ENCODE data around the gene FAF2.
"Not testable (repeated sequence)": the region's sequence is repeated elsewhere in the genome, so short reads cannot be mapped to it uniquely, and the experiment has no call there.

The FAF2 gene

GRCh38 chr5:176447978-176448608, at the start of gene FAF2:
TSS of gene FAF2 (plus strand) at chr5:176448385. CDS start at chr5:176448408, 23 bp downstream.
- Mint-ChIP-seq H3K36me3 (peaks cover 33% of the 10 kb centered on the region), H3K9me3 (no peaks in the 10 kb centered on the region), H3K4me3 (peak within 1 kb of the TSS; percentile 88), H3K4me1 (peaks cover 23% of the 10 kb centered on the region), H3K27ac (peak within 1 kb of the TSS; percentile 97)
- peak; percentile 95 for ATAC-seq
- peak; percentile 100 for DNase-seq (ENCODE audit: low spot score in 2 of 2)

GRCh38 chr5:176400382-176401156, 47.6 kb upstream of the FAF2 start:
- no peaks in the 10 kb centered on the region for H3K9me3 Mint-ChIP-seq
- H3K4me1 Mint-ChIP-seq, result peaks cover 6% of the 10 kb centered on the region
- no peak for ATAC-seq
- no peak for DNase-seq (ENCODE audit: low spot score in 2 of 2)
- peaks cover 10% of the 10 kb centered on the region for H3K36me3 Mint-ChIP-seq
- no peak overlapping the region for H3K27ac Mint-ChIP-seq
- no peak overlapping the region for H3K4me3 Mint-ChIP-seq

- ATAC-seq (no peak), DNase-seq (ENCODE audit: low spot score in 2 of 2) (no peak)
- Mint-ChIP-seq H3K9me3 (no peaks in the 10 kb centered on the region), H3K27ac (no peak overlapping the region), H3K4me1 (peaks cover 10% of the 10 kb centered on the region), H3K4me3 (no peak overlapping the region), H3K36me3 (peaks cover 18% of the 10 kb centered on the region)
Observed at GRCh38 chr5:176401281-176402205, 46.6 kb upstream of the FAF2 start.

DNA sequence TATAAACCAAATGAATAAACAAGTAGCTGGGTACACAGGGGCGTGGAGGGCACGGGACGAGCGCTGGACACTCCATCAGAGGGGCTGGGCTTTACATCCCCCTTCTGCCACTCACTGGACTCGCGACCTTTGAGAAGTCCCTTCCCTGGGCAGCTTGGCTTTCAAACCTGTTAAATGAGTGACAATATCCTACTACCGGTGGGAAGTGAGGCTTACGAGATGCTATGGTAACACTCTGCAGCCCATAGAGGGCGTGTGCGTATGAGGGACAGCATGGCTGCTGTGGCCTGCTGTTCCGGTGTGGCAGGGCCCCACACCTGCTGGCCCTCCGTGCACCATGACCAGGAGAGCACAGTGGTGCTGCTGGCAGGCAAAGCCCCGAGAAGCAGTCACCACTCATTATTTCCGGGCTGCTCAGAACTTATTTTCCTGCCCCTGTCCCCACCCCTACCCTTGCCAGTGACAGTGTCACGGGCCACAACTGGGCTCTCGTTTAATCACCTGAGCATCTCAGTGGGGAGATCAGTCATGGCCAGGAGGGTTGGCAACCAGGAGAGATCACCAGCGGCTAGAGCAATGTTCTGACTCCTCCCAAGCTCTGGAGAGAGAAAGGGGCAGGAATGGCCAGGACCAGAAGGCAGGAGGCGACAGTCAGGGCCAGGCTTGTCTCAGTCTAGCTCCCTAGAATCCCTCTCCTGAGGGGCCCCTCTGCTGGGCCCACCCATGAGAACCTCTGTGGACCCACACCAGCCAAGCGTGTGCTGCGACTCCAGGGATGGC, 42.3 kb upstream of the FAF2 start:
- DNase-seq (ENCODE audit: low spot score in 2 of 2), result no peak
- peaks cover 42% of the 10 kb centered on the region for H3K36me3 Mint-ChIP-seq
- peaks cover 14% of the 10 kb centered on the region for H3K4me1 Mint-ChIP-seq
- no peaks in the 10 kb centered on the region for H3K9me3 Mint-ChIP-seq
- no peak overlapping the region for H3K27ac Mint-ChIP-seq
- H3K4me3 Mint-ChIP-seq, result no peak overlapping the region
- no peak for ATAC-seq

DNA sequence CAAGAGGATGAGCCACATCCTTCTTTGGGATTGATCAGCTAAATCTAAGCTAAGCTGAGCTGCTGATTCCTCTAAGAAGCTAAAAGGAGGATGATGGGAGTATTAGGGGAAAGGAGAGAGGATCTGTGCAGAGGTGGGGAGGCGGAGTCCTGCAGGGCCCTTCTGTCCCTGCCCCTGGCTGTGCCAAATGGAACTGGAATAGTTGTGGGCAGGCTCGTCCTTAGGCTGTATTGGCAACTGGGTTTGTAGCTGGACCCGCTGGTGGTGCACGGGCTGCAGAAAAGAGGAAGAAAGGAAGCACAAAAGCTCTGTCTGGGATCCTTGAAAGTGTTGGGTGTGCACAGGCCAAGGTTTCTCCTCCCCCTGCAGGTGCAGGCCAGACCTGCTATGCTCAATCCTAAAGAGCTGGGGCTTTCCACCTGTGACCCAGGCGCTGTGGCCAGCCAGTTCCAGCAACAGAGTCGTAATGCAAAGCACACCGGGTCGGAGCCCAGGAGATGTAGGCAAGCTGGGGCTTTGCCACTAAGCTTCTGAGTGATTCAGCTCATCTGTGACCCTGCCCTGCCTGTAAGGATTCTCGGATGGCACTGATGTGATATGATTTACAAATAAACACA, 41.6 kb upstream of the FAF2 start:
- ATAC-seq (no peak), DNase-seq (ENCODE audit: low spot score in 2 of 2) (no peak)
- peaks cover 21% of the 10 kb centered on the region for H3K4me1 Mint-ChIP-seq
- H3K36me3 Mint-ChIP-seq, result peaks cover 48% of the 10 kb centered on the region
- no peaks in the 10 kb centered on the region for H3K9me3 Mint-ChIP-seq
- no peak overlapping the region for H3K27ac Mint-ChIP-seq
- H3K4me3 Mint-ChIP-seq, result no peak overlapping the region

GRCh38 chr5:176407456-176408251, 40.5 kb upstream of the FAF2 start:
- Mint-ChIP-seq H3K4me3 (no peak overlapping the region), H3K36me3 (peaks cover 54% of the 10 kb centered on the region), H3K27ac (no peak overlapping the region), H3K4me1 (peaks cover 26% of the 10 kb centered on the region), H3K9me3 (no peaks in the 10 kb centered on the region)
- ATAC-seq (no peak), DNase-seq (ENCODE audit: low spot score in 2 of 2) (no peak)

DNA sequence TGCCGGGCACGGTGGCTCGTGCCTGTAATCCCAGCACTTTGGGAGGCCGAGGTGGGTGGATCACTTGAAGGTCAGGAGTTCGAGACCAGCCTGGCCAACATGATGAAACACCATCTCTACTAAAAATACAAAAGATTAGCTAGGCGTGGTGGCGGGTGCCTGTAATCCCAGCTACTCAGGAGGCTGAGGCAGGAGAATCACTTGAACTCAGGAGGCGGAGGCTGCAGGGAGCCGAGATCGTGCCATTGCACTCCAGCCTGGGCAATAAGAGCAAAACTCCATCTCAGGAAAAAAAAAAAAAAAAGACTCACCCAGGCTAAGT, 40.0 kb upstream of the FAF2 start:
- not testable (repeated sequence) for ATAC-seq; H3K9me3 Mint-ChIP-seq; H3K27ac Mint-ChIP-seq; DNase-seq (ENCODE audit: low spot score in 2 of 2); H3K4me3 Mint-ChIP-seq
- Mint-ChIP-seq H3K4me1 (peaks cover 31% of the 10 kb centered on the region), H3K36me3 (peaks cover 54% of the 10 kb centered on the region)

GRCh38 chr5:176408590-176408989, 39.6 kb upstream of the FAF2 start:
- Mint-ChIP-seq H3K36me3 (peaks cover 54% of the 10 kb centered on the region), H3K27ac (no peak overlapping the region), H3K4me3 (no peak overlapping the region), H3K9me3 (no peaks in the 10 kb centered on the region), H3K4me1 (peaks cover 31% of the 10 kb centered on the region)
- DNase-seq (ENCODE audit: low spot score in 2 of 2) (no peak), ATAC-seq (no peak)

- peaks cover 54% of the 10 kb centered on the region for H3K36me3 Mint-ChIP-seq
- peak overlapping the region; percentile 41 for H3K27ac Mint-ChIP-seq
- no peaks in the 10 kb centered on the region for H3K9me3 Mint-ChIP-seq
- no peak for ATAC-seq
- no peak for DNase-seq (ENCODE audit: low spot score in 2 of 2)
- peaks cover 42% of the 10 kb centered on the region for H3K4me1 Mint-ChIP-seq
- no peak overlapping the region for H3K4me3 Mint-ChIP-seq
Observed at GRCh38 chr5:176409765-176410164, 38.4 kb upstream of the FAF2 start.

GRCh38 chr5:176410486-176411180, 37.6 kb upstream of the FAF2 start:
- peaks cover 50% of the 10 kb centered on the region for H3K4me1 Mint-ChIP-seq
- DNase-seq (ENCODE audit: low spot score in 2 of 2), result no peak
- peaks cover 49% of the 10 kb centered on the region for H3K36me3 Mint-ChIP-seq
- ATAC-seq, result no peak
- no peaks in the 10 kb centered on the region for H3K9me3 Mint-ChIP-seq
- no peak overlapping the region for H3K4me3 Mint-ChIP-seq
- H3K27ac Mint-ChIP-seq, result no peak overlapping the region

- DNase-seq (ENCODE audit: low spot score in 2 of 2) (no peak), ATAC-seq (no peak)
- Mint-ChIP-seq H3K4me1 (peaks cover 55% of the 10 kb centered on the region), H3K9me3 (no peaks in the 10 kb centered on the region), H3K27ac (peak overlapping the region; percentile 26), H3K4me3 (no peak overlapping the region), H3K36me3 (peaks cover 38% of the 10 kb centered on the region)
Observed at GRCh38 chr5:176412517-176413254, 35.5 kb upstream of the FAF2 start.

- Mint-ChIP-seq H3K4me3 (no peak overlapping the region), H3K4me1 (peaks cover 55% of the 10 kb centered on the region), H3K9me3 (no peaks in the 10 kb centered on the region), H3K27ac (peak overlapping the region; percentile 26), H3K36me3 (peaks cover 32% of the 10 kb centered on the region)
- DNase-seq (ENCODE audit: low spot score in 2 of 2) (no peak), ATAC-seq (no peak)
Observed at GRCh38 chr5:176413255-176413565, 35.0 kb upstream of the FAF2 start.

- no peak overlapping the region for H3K4me3 Mint-ChIP-seq
- peaks cover 30% of the 10 kb centered on the region for H3K36me3 Mint-ChIP-seq
- peak overlapping the region; percentile 84 for H3K27ac Mint-ChIP-seq
- no peak for DNase-seq (ENCODE audit: low spot score in 2 of 2)
- H3K4me1 Mint-ChIP-seq, result peaks cover 55% of the 10 kb centered on the region
- no peak for ATAC-seq
- H3K9me3 Mint-ChIP-seq, result no peaks in the 10 kb centered on the region
Observed at GRCh38 chr5:176413709-176414191, 34.4 kb upstream of the FAF2 start.

All from stimulated activated effector memory CD8-positive, alpha-beta T cell treated with anti-CD3 and anti-CD28 coated beads, Interleukin-12 subunit alpha, Interleukin-12 subunit beta, amount 100 ng/mL, for 72 hours (primary cell).